NCI-H146 (cell line): ENCODE results near the gene FRMD4B.
"Not testable (repeated sequence)": the region's sequence is repeated elsewhere in the genome, so short reads cannot be mapped to it uniquely, and the experiment has no call there.

ENCODE experiments used
- DNase-seq: peaks from one replicate; lab custom pipeline; 2025; lab: John Stamatoyannopoulos, UW

The FRMD4B gene

DNA sequence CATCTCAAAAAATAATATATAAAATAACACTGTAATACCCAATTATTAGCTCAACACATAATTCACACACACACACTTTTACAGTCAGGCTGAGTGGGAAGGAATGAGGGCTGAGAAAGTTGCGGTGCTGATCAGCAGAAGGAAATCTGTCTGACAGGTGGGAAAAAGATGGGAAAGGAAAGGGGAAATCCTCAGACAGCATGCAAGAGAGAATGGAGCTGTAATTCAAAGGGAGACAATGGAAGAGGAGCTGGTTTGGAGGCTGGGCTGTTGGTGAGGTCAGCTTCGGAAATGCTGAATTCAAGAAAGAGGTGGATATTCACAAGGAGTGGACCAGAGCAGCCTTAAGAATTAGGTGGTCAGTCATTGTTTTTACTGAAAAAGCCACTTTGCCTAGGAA is 141.8 kb downstream of the FRMD4B start:
- DNase-seq: no peak

DNA sequence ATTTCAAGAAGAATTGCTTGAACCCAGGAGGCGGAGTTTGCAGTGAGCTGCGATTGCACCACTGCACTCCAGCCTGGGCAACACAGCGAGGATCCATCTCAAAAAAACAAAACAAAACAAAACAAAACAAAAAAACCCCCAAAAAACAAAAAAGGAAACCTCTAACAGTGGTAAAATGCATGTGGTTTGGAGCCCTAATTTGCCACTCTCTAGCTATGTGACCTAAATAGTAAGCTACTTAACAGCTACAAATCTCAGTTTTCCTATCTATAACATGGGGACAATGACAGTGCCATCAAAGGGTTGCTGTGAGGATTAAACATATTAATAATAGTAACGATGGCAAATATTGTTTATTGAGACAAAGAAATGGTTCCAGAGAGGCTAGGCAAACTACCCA is 144.1 kb downstream of the FRMD4B start:
- DNase-seq: no peak

DNA sequence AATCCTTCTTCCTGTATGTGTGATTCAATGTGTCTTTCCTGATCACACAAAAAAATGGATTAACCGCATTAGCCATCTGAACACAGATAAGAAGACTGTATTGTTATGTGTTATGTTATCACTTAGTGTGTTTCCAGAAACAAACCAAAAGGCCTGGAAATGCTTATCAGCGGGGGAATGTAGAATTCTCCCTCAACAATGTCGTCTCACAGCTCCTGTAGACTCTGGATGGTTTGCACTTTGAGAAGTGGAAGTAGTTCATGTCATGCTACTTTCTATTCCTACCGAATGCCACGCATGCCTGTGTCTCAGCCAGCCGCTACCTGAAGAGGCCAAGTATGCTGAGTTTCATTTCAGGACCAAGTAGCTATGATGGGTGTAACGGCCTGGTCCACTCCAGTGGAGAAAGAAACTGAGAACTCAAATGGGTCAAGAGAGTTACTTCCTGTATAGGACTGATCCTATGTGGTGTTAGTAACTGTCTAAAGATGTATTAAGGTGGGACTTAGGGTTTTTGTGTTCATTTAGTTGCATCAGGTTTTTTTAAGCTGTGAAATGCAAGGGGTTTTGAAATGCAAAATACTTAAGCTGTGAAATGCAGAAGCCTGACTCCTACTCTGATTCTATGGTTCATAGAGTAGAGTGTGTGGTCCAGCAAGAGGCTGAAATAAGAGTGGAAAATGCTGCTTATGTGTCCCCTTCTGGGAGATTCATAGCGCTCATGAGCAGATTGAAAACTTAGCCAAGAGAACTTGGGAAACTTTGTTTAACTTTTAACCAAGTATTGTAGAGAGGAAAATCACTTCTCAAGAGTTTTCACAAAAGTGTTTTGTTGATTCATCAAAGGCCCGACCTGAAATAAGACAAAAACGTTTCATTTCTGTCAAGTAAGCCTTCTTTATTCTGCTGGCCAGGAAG is 145.0 kb downstream of the FRMD4B start:
- no peak for DNase-seq

DNA sequence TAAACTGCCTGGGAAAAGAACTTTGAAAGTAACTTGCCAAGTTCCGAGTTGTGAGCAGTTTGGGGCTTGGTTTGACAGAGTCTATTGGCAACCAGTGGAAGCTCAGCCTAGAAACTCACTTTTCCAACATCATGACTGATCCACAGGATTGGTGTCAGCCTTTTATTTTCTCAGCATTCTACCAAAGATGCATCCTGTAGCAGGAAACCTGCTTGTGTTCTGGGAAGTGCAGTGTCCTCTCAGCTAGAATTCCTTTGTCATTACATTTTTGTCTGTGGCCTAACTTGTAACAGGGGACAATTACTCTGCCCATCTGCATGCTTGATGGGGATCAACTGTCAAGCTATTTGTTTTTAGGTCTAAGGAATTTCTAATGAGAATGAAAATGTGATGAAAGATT is 146.8 kb downstream of the FRMD4B start:
- DNase-seq: no peak

DNA sequence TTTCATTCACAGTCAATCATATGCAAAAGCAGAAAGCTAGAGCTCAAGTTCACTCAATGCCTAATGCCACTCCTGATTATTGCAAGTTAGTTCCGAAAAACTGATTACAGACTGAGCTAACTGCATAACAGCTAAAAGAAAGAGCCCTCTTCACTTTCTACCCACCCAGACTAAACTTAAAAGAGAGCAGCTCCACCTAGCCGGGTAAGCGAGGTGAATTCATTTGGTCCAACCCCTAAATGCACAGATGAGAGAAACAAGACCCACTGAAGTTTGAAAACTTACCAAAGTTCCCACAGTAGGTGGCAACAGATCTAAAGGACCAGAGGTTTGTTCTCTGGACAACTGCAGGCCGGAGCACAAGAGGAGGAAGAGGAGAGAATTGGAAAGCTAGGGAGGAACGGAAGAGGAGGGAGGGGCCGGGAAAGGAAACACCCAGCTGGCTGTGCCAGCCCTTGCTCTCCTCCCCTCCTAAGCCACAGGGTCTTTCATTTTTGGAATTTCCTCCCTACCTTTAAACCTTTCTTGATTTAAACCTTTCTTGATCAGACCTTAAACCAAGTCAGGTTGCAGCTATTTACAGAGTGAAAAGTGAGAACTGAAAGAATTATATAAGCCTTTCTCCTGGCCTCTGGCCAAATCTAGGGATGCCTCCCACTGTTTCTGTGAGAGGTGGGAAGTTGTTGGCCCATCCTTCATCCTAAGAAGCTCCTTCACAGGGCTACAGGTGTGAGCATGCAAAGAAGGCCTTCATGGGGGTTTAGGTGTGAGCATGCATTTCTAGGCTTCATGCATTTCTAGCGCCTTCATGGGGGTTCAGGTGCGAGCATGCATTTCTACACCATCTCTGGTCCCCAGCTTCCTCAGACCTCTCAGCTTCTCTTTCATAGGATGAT is 148.8 kb downstream of the FRMD4B start:
- DNase-seq: no peak

DNA sequence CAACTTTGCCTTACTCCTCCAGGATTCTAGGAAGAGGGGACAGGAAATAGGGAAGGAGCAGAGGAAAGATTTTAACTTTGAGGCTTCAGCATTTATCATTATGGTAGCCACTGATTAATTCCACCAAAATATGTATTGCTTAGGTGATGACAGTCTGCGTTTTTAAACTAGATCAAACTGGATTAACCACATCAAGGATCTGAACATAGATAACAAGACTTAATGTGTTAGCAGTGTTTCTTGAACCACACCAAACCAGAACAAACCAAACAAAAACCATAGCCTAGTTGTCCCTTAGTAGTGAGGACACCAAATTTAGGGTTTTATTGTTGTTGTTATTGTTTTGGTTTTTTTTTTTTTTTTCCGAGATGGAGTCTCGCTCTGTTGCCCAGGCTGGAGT is 150.0 kb downstream of the FRMD4B start:
- DNase-seq: no peak

DNA sequence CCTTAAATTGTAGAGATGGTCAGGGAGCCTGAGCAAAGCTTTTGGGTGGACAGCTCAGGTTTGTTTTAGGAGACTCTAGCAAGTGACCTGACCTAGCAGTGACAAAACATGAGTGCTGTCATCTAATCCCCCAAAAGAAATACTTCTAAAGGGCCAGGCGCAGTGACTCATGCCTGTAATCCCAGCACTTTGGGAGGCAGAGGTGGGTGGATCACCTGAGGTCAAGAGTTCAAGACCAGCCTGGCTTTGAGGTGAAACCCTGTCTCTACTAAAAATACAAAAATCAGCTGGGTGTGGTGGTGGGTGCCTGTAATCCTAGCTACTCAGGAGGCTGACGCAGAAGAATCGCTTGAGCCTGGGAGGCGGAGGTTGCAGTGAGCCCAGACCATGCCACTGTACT is 150.7 kb downstream of the FRMD4B start:
- DNase-seq: not testable (repeated sequence)

DNA sequence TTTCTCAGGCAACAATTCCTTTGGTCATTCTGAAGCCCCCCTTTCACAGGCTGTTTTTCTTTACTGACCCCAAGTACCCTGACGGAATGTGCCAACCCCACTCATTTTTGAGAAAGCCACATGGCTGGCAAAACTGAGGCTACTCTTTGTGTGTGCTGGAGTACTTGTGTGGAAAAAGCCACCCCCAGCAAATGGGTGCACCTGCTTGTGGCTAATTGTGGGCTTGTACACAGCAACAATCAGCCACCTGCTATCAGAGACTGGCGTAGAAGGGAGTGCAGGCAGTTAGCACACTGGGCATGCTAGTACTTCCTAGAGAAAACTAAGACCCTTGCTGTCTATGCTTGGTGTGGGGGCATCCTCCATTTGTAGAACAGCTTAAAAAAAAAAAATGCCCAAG is 153.4 kb downstream of the FRMD4B start:
- DNase-seq: peak; percentile 78

DNA sequence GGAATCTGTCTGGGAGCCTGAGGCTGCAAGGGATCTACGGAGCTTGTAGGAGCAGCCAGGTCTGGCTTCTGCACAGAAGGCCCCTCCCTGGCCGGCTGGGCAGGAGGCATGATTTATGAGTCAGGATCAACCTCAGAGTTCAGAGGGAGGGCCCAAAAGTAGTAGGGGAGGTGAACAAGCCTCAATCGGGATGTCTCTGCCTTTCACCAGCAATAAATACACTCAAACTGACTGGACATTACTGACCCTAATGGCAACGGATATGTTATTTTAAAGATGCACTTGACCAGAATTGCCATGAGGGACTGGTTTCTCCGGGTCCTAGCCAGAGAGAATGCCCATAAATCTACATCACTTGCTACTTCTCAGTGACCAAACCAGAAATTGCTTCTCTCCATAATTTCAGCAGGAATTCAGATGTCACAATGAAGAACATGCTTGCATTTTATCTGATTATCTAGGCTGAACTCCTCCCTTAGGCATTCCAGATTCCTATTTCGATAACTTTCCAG is 153.9 kb downstream of the FRMD4B start:
- DNase-seq: peak; percentile 72

DNA sequence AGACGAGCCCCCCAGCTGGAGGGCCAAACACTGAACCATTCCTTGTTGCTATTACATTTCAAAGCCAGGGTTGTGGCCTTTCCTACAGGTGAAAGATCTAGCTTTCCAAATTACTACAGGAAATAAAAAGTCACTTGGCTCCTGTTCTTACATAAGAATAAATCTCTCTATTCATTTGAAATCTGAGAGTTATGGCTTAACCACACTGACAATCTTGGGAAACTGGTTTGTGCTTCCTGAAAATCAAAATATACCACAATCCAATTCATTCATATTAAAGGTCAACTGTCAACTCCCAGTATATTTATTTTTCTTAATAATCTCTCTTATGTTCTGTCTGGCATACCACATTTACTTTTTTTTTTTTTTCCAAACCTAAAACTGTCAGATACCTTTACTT is 159.8 kb downstream of the FRMD4B start:
- DNase-seq: no peak

DNA sequence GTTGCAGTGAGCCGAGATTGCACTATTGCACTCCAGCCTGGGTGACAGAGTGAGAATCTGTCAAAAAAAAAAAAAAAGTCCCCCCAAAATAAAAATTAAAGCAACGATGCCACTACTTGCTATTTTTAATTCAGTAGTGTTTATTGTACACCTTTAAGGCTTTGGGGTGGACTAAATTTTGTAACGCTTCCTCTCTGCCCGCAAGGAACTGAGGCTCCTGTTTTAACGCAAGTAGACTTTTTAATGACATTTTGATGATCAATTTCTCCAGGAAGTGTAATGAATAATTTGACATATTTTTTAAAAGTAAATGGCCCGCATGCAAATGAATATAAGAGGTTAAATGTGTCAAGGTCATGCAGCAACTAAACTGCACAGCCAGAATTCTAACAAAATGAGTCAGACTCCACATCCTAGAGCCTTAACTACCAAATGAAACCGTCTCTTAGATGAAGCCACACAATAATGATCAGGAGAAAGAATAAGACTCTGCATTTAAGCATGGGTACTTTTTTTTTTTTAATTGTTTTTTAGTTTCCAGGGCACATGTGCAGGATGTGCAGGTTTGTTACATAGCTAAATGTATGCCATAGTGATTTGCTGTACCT is 166.7 kb downstream of the FRMD4B start:
- no peak for DNase-seq

DNA sequence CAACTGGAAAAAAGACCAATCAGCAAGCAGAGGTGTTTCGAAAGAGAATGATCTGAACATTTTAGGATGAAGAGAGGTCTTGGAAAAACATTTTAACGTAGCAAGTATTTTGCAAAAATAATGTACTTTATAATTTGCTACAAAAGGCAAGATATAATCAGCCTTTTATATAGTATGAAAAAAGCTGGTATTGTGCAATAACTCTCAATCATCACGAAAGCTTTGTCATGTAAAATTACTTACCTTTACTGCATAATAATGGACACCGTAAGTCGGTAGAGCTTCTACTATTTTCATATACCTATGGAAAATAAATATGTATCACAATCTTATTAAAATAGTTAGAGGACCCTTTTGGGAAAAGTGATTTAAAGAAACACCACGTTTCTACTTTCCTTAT is 167.8 kb downstream of the FRMD4B start:
- DNase-seq: no peak

DNA sequence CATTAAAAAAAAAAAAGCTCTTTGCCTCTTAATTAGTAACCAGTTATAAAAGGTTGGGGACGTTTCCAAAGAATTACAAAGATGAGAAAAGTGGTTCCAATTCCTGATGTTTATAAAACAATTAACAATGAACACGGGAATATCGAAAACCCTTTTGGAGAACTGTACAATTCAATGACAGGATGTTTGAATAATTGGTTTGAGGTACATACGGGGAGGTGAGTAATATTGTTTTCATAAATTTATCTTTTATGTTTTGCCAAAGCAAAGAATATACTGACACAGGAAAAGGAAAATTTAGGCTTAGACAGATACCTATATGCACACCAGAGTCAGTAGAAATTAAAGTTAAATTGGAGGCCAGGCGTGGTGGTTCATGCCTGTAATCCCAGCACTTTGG is 168.9 kb downstream of the FRMD4B start:
- DNase-seq: no peak

DNA sequence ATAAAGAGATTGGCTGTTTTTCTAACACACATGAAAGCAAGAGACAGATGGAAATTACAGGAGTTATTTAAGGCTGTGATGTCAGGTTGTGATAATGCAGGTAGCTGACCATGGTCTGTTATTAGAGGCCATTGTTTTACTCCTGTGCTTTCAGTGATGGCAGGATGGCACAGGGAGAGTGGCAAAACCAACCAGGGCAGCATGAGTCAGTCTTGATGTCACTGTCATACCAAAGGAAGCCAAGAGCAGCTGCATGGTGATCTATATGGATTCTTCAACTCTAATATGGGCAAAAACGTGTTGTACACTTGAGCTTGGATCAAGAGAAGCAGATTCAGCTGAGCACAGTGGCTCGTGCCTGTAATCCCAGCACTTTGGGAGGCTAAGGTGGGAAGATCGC is 171.6 kb downstream of the FRMD4B start:
- no peak for DNase-seq

DNA sequence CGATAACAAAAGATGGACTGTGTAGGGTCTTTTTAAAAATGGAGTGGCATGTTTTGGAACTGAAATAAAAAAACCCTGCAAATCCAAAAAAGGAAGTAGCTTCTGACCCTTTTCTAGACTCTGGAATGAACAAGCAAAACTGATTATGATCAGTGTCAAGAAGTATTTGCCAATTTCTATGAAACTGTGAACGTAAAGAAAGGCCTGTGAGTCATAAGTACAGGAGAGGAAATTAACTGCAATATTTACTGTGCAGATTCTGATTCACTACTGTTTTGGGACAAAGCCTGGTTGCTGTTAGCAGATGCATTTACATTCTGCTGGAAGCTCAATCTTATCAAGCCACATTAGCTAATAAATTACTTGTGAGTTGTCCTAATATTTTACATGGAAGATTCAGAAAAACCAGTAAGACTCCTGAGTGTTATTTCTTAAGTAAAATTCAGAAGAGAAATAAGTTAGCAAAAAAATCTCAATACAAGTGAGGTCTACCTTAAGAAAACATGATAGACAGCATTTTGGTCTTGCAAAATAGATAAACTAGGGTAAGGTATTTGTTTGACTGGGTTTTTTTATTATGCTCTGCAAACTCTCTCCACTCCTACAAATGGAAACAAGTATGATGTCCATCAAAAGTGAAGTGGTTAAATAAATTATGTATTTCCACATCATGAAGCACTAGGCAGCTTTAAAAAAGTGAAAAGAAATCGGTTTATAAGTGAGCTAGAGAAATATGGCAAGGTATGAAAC is 173.3 kb downstream of the FRMD4B start:
- no peak for DNase-seq

DNA sequence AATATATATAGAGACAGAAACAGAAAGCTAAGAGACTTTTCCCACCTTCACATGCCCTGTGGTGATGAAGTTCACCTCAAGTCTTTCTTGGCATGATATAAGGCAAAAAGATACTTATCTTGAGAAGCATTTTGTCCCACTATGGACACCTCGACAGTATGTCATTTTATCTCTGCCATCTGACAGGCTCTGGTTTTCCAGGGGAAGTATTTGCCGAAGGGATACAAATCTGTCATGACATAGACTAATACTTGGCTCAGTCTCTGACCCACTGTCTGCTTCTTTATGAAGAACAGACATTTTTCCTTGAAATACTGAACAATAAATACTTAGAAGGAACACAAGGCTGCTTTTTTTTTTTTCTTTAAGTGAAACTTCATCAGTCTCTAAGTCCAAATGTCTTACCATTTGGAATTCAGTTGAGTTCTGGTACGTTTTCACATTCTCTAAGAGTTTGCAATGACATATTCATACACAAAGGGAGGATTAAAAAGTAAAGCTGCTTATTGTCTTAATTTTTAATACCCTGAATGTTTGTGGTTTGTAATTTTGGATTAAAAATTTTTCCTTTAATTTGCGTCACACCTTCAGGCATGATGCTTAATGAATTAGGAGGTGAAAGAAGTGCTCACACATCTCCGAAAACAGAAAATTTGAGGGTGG is 175.7 kb downstream of the FRMD4B start:
- DNase-seq: no peak

DNA sequence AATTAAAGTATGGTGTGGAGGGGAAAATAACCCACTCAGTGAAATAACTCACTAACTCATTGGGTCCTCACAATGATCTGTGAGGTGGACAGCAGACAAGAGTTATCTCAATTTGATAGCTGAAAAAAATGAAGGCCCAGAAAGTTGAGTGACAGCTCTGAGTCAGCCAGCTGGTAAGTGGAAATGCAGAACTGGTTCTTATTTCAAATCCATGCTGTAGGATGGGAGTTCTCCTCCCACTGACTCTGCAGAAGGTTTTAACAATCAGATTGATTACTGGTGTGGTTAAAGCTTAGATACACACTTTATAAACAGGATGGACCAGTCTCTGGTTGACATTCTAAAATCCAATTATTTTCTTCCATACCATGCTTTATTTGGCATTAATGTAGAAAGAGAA is 176.5 kb downstream of the FRMD4B start:
- no peak for DNase-seq

DNA sequence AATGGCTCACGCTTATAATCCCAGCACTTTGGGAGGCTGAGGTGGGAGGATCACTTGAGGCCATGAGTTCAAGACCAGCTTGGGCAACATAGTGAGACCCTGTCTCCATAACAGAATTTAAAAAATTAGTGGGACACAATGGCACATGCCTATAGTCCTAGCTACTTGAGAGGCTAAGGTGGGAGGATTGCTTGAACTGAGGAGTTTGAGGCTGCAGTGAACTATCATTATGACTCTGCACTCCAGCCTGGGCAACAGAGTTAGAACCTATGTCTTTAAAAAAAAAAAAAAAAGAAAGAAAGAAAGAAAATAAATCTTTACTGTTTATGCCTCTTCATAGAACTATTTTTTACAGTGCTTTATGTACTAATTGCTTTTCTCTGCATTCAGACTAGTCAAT is 178.9 kb downstream of the FRMD4B start:
- no peak for DNase-seq

DNA sequence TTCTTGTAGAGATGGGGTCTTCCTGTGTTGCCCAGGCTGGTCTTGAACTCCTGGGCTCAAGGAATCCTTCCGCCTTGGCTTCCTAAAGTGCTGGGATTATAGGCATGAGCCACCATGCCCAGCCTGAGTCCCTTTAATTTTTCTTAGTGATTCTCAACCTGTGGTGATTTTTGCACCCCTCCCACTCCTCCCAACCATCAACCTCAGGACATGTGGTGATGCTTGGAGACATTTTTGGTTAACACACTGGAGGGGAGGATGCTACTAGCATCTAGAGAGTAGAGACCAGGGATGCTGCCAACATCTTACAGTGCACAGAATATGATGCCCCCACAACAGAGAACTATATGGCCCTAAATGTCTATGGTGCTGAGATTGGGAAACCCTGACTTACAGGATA is 180.5 kb downstream of the FRMD4B start:
- no peak for DNase-seq

DNA sequence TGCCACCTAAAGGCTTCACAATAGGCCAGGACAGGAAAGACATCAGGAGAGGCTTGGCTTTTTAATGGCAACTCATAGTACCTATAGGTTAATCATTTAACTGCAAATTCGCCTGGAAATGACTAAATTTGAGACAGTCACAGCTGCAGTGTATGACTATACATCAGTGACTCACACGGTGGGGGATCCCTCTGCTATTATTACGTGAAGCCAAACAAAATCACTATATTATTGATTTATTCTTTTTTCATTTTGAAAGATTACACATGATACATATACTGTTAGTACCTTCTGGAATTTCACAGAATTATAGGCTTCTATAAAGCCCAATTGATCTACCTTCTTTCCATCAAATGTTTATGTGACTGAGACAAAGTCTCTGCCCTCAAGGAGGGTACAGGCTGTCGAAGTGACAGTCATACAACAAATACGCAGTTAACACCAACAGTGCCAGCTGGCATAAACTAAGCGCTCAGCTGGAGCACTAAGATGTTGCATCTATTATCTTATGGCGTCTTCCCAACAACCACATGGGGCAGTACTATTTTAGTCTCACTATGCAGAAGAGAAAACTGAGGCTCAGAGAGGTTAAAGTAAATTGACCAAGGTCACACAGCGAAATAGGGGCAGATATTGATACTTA is 181.5 kb downstream of the FRMD4B start:
- no peak for DNase-seq
